GM18526 (cell line): ENCODE measurements around the gene WNT9B.

Experiments
- POLR2A ChIP-seq: IDR thresholded peaks from 3 replicates; pipeline ENCODE4 v1.6.1; 2011; ENCODE audit not compliant: insufficient read length; ENCODE audit errors: extremely low read depth

The WNT9B gene

DNA sequence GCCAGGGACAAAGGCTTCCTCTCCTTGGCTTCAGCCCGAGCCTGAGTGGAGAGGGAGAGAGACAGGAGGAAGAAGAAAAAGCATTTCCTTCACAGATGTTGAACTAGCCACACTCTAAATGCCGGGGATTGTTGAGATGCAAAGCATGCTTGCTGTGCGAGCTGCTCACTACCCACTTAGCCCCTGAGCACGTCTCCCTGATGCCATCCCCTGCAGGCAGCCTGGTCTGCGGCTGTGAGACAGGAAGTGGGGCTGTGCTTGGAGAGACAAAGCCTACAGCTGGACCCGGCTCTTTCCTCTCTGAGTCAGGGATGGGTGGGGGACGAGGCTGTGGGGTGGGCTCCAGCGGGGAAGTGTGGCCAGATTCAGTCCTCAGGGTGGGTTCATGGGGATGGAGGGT is 13.7 kb downstream of the WNT9B start:
- TF ChIP-seq POLR2A: no peak

DNA sequence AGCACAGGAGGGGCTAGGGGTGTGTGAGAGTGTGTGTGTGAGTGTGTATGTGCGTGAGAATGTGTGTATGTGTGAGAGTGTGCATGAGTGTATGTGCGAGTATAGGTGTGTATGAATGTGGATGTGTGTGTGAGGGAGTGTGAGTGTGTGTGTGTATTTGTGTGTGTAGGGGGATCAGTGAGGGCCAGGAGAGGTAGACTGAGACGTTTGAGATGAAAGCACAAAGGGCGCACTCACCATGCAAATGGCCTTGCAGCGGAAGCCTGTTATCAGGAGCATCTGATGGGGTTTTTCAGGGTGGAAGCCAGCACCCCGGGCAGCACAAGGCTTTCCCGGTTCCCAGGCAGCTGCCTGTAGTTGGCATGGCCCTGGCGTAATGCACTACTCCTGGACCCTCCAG is 14.9 kb downstream of the WNT9B start:
- TF ChIP-seq POLR2A: no peak

- TF ChIP-seq POLR2A: no peak
Measured at GRCh38 chr17:46866747-46867146, 15.4 kb downstream of the WNT9B start.

DNA sequence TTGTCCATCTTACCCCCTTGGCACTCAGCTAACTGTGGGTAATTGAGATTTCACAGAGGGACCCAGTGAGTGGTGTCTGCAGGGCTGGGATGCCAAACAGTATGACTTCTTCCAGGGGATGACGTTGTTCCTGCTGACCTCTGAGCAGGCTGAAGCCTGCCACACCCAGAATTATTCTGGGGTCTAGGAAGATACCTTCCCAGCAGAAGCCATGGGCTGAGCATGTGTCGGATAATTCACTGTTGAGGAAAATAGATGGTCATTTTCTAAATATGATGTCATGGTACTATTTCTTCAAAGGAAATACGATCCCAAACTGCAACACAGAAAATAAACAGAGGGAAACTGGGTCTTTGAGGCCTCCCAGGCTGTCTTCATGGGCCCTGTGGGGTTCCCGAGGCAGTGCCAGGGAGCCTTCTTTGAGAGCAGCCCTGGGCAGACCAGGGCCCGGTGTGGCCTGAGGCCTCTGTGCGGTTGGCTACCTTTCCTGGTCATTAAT is 17.4 kb downstream of the WNT9B start:
- TF ChIP-seq POLR2A: no peak

- no peak for TF ChIP-seq POLR2A
Measured at GRCh38 chr17:46869296-46869695, 17.9 kb downstream of the WNT9B start.

DNA sequence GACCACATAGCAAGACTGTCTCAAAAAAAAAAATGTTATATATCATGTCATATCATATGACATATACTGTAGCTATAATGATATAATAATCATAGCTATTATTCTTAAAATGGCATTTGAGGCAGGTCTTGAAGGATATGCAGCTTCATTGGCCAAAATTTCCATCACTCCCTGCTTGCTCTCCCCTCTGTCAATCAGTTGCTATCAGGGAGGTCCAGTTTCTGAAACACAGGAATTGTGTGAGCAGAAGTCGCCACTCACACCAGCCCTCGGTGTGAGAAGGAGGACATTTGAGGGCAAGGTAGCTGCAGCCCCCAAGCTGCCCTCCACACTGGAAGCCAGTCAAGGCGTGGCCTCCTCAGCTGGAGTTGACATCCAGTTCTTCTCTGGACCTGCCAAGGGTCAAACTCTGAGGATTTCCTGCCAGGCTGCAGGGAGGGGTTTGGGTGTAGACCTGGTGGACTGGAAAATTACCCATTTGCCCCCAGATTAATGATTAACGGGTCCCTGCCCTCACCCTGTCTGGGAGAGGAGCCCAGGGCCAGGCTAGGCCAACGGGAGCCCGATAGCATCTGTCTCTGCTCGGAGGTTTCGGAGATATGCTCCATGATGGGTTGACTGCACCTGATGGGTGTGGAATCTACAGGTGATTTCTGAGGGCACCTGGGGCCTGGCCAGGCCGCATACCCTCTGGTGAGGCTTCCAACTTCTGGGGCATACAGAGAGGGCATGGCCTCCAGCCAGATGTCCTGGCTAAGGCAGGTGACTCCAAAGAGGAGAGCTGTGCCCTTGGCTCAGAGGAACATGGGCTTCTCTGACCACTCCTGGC is 18.8 kb downstream of the WNT9B start:
- no peak for TF ChIP-seq POLR2A

DNA sequence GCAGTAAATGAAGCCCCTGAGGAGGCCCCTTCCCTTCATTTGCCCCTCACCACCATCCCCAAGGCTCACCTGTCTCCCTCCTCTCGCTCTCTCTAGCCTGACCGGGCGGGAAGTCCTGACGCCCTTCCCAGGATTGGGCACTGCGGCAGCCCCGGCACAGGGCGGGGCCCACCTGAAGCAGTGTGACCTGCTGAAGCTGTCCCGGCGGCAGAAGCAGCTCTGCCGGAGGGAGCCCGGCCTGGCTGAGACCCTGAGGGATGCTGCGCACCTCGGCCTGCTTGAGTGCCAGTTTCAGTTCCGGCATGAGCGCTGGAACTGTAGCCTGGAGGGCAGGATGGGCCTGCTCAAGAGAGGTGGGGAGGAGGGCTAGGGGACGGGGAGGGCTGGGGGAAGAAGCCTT is 21.0 kb downstream of the WNT9B start:
- TF ChIP-seq POLR2A: no peak

- no peak for TF ChIP-seq POLR2A
Measured at GRCh38 chr17:46873941-46874645, 22.7 kb downstream of the WNT9B start.

GRCh38 chr17:46874906-46875305 is 23.5 kb downstream of the WNT9B start:
- no peak for TF ChIP-seq POLR2A

DNA sequence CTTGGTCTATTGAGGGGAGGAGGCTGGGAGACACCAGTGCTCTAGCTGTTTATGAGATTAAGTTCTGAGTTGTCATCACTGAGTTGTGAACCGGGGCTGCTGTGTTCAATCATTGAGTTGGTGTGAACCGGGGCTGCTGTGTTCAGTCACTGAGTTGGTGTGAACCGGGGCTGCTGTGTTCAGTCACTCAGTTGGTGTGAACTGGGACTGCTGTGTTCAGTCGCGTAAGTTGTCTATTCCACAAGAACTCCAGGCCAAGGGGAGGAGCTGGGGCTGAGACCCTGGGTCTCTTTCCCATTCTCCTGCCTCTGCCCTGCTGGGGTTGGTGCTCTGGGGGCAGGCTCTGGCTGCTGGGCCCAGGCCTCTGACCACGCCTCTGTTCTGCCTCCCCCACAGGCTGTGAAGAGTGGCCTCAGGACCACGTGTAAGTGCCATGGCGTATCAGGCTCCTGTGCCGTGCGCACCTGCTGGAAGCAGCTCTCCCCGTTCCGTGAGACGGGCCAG is 24.5 kb downstream of the WNT9B start:
- TF ChIP-seq POLR2A: no peak

DNA sequence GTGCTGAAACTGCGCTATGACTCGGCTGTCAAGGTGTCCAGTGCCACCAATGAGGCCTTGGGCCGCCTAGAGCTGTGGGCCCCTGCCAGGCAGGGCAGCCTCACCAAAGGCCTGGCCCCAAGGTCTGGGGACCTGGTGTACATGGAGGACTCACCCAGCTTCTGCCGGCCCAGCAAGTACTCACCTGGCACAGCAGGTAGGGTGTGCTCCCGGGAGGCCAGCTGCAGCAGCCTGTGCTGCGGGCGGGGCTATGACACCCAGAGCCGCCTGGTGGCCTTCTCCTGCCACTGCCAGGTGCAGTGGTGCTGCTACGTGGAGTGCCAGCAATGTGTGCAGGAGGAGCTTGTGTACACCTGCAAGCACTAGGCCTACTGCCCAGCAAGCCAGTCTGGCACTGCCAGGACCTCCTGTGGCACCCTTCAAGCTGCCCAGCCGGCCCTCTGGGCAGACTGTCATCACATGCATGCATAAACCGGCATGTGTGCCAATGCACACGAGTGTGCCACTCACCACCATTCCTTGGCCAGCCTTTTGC is 25.0 kb downstream of the WNT9B start:
- TF ChIP-seq POLR2A: no peak

DNA sequence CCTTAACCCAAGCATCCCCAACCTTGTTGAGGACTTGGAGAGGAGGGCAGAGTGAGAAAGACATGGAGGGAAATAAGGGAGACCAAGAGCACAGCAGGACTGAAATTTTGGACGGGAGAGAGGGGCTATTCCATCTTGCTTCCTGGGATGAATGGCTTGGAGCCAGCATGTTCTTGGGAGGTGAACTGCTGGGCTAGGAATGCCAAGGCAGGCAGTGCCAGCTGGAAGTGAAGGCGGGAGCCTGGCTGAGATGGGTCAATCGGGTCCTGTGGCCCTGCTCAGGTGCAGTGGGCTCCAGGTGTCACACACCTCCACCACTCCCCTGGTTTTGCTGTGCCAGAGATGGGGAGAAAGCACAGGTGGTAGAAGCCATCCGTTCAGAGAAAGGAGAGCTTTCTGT is 25.5 kb downstream of the WNT9B start:
- no peak for TF ChIP-seq POLR2A

DNA sequence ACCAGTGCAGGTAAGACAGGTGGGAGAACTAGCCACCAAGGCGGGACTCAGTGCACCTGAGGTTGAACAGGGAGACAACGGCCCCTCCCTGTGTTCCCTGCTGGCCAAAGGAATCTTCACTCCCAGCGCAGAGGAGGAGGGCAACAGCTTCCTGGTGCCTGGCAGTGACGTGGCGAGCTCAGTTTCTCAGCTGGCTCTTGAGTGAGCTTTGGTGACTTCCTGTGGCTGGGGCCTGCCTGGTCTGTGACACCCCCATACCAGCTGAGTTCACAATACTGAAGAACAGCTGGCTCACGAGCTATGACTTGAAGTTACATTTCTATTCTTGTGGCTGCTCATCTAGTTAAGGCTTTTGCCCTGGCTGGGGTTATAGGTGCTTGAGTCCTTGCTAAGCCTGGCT is 26.1 kb downstream of the WNT9B start:
- TF ChIP-seq POLR2A: no peak

DNA sequence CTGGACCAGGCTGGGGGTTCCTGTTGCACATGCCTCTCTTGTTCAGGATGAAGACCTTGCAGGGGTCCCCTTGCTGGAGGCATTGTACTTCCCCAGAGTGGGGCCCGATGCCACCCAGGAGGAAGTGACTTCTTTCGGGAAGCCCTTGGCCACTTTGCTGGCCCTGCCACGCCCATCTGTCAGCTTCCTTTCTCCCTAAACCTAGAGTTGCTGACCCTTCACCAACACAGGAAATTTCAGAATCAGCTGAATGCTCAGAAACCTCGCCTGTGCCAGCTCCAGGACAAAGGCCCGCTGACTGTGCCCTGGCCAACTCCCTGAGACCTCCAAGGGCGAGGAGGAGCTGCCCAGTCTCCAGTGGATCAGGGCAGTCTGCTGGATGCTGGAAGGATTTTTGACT is 26.7 kb downstream of the WNT9B start:
- no peak for TF ChIP-seq POLR2A

DNA sequence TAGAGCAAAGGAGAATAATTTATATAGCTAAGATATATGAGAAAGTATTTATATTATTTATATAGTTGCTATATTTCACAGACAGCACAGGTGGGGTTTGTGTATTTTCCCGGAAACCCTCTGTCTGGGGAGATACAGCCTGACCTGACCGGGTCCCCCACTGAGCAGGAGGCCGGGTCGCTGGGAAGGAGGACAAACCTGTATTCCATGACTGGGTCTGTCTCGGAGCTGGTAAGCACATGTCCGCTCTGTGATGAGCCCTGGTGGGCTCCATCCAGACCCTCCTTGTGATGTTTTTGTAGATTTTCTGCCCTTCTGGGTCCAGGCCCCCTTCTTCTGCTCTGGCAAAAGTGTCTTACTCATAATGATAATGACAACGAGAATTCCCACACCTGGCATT is 27.7 kb downstream of the WNT9B start:
- TF ChIP-seq POLR2A: no peak

GRCh38 chr17:46881015-46881414 is 29.6 kb downstream of the WNT9B start:
- no peak for TF ChIP-seq POLR2A
